A549 (cell line): ENCODE measurements around the gene TRIM25.

ENCODE experiments used
- CTCF ChIP-seq: fragments of >200 bp; sonication (Bioruptor Twin); formaldehyde crosslinking; IDR thresholded peaks from 3 replicates; pipeline ENCODE4 v1.5.1; 2016
- EP300 ChIP-seq, 2 experiments: fragments of >200 bp; sonication (Bioruptor Twin); formaldehyde crosslinking; IDR thresholded peaks; 2 replicates in 1 of 2; 3 replicates in 1 of 2; pipeline ENCODE4 v1.6.1; 2016 to 2017
- HEYL ChIP-seq: fragments of 250-450 bp; sonication (Bioruptor Pico); IDR thresholded peaks from 2 replicates; pipeline ENCODE4 v1.8.0; 2021; ENCODE audit warnings: mild to moderate bottlenecking, moderate library complexity
- JUN ChIP-seq, 2 experiments: fragments of >200 bp; sonication (Bioruptor Twin); formaldehyde crosslinking; IDR thresholded peaks; 2 replicates in 1 of 2; 3 replicates in 1 of 2; pipeline ENCODE4 v1.6.1; 2016 to 2017
- KDM5A ChIP-seq: fragments of 200-600 bp; sonication (generic); IDR thresholded peaks from 2 replicates; pipeline ENCODE4 v1.6.1; 2016; ENCODE audit warnings: antibody characterized with exemption, mild to moderate bottlenecking
- PHF8 ChIP-seq: fragments of 200-600 bp; sonication (generic); IDR thresholded peaks from 2 replicates; pipeline ENCODE4 v1.6.1; 2016; ENCODE audit warnings: low read depth, mild to moderate bottlenecking, antibody characterized with exemption, moderate library complexity, borderline replicate concordance
- POLR2A ChIP-seq: IDR thresholded peaks from 2 replicates; pipeline ENCODE4 v1.6.1; 2012; ENCODE audit warnings: mild to moderate bottlenecking, low read length
- POLR2AphosphoS2 ChIP-seq: conservative IDR thresholded peaks from 2 replicates; pipeline ENCODE4 v1.6.1; 2012; ENCODE audit warnings: low read length, improper control_type of control experiment, inconsistent platforms
- SMC3 ChIP-seq: fragments of >200 bp; sonication (Bioruptor Twin); formaldehyde crosslinking; IDR thresholded peaks from 3 replicates; pipeline ENCODE4 v1.6.1; 2018; ENCODE audit warnings: inconsistent platforms

- TF ChIP-seq SMC3, result no peak
- no peak for TF ChIP-seq EP300 (IDR thresholded peaks at IDR 0.05)
- TF ChIP-seq CTCF, result no peak
- TF ChIP-seq JUN (IDR thresholded peaks at IDR 0.05), result no peak
- TF ChIP-seq POLR2A, result no peak
- TF ChIP-seq POLR2AphosphoS2, result no peak
- no peak for TF ChIP-seq PHF8
- no peak for TF ChIP-seq HEYL (CRISPR knock-in tag)
- no peak for TF ChIP-seq KDM5A
Observed at GRCh38 chr17:56881685-56882295, 32.1 kb downstream of the TRIM25 start.
